Hematopoietic multipotent progenitor cell (in vitro differentiated cells): ENCODE data around the gene BEX3. TPM values are rescaled to one million over a fixed set of nuclear protein-coding genes. Genes with fewer than 3 reads are reported as not detected.
"Not testable (repeated sequence)": the region's sequence is repeated elsewhere in the genome, so short reads cannot be mapped to it uniquely, and the experiment has no call there.

Experiments
- DNase-seq, 3 donors: peaks; one replicate each; pipeline ENCODE4 v3.0.0-alpha.2; 2011 to 2015; ENCODE audit warnings: low read depth in 2 of 3, low spot score in 2 of 3
- total RNA-seq: library from RNA; depleted of rRNA; stranded (reverse); fragments of >200 nt; gene quantifications from one replicate; pipeline ENCODE4 v1.2.3, GENCODE V29; 2012

Gene BEX3
- total RNA-seq, 1 donor = 61.1 TPM

- DNase-seq = no peak
Observed at GRCh38 chrX:103378990-103379389, 2.7 kb downstream of the BEX3 start.

- DNase-seq = peak in 1 of 3 donors; percentile 9
Observed at GRCh38 chrX:103382877-103383276, 6.5 kb downstream of the BEX3 start.

- DNase-seq = no peak
Observed at GRCh38 chrX:103384672-103385071, 8.3 kb downstream of the BEX3 start.

GRCh38 chrX:103385283-103385830 is 9.0 kb downstream of the BEX3 start:
- DNase-seq = not testable (repeated sequence)

DNA sequence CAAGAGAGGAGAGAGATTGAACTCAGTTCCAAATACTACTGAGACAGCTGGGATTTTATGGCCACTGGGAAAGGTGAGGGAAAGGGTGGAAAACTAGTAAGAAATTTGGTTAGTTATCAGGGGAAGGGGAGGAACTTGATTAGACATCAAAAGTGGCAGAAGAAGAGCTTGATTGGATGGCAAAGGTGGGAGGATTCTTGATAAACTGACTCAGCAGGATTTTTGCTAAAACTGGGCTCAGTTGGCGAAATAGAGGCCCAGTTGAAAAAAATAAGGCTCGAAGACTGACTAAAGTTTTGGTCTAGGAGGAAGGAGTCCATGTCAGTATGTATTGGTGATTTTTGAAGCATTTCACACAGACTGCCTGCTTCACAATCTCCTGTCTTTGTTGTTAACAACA is 10.0 kb downstream of the BEX3 start:
- no peak for DNase-seq

GRCh38 chrX:103393487-103393886 is 17.1 kb downstream of the BEX3 start:
- DNase-seq = no peak

DNA sequence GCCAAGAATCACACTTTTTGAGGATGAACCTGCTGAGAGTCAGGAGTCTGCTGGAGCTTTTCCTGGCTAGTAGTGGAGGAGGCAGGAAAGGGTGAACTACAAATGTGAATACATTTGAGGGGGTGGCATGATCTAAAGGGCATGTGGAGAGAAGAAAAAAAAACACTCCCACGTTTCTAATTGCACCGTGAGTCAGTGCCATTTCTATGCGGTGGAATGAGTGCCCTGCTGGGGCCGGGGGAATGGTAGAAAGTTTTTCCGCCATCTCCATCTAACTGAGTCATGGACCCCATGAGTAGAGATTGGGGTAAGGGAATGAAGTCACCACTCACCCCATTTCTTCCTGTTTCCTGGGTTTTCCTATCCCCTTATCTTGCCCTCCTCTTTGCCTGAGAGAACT is 19.8 kb downstream of the BEX3 start:
- DNase-seq = no peak

- no peak for DNase-seq
Observed at GRCh38 chrX:103396660-103397059, 20.3 kb downstream of the BEX3 start.

DNA sequence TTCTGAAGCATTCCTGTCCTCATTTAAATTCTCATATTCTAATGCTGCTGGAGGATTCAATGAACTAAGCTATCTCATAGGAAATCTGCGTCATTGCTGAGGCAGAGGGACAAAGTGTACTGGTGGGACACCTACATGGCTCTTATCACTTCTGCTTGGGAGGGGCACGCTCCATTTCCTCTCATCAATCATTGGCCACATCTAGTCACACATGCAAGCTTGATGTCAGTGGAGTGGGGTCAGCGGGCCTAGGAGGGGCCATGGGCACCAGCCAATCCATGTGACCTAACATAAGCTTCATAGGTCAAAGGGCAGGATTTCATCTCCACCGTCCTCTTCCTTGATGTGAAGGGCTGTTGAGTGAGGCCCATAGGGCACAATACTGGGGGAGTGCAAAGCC is 21.4 kb downstream of the BEX3 start:
- DNase-seq = no peak

- peak in 1 of 3 donors; percentile 3 for DNase-seq
Observed at GRCh38 chrX:103398421-103398864, 22.1 kb downstream of the BEX3 start.

GRCh38 chrX:103399744-103400143 is 23.4 kb downstream of the BEX3 start:
- no peak for DNase-seq

- no peak for DNase-seq
Observed at GRCh38 chrX:103400931-103401330, 24.6 kb downstream of the BEX3 start.

DNA sequence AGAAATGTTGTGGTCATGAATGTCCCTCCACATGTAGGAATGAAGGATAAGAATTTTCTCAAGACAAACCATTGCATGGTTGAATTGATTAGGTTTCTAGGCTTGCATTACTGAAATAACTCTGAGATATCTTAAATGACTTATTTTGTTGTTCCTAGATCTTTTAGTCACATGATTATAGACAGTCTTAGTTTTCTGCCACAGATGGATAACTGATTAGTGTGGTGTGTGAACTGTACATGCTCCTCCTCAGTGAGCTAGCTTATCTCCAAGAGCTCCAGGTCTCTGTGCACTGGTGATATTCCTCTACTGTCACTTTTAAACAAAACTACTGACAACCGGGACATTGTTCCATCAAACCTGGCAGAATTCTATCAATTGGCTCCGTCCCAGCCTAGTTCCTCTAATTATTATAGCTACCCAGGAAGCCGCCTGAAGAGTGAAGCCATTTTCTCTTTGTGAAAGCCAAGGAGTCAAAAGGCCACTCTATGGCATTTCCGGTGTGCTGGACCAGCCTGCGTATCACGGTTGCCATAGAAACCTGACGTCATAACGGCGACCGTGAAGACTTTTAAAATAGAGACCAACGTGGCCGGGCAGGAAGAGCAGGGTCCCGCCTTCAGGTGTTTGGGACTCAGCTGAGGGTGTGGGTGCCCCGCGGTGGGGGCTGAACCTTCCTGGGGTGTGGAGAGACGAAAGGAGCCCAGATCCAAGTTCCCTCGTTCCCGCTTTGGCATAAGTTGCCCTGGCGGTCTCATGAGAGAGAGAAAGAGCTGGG is 28.1 kb downstream of the BEX3 start:
- peak in 2 of 3 donors; percentile 62 to 71 for DNase-seq

DNA sequence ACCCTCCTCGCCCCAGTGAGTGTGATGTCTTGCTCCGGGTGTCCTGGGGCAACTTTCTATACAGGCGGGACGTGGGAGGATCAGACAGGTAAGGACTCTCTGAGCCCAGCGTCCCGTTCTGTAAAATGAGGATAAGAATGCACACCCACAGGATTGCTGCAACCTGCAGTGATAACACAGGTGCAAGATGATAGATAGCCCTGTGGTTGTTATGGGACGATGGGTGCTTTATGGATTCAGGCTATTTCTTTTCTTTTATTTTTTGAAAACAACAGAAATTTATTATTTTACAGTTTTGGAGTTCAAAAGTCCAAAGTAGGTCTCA is 28.6 kb downstream of the BEX3 start:
- no peak for DNase-seq

DNA sequence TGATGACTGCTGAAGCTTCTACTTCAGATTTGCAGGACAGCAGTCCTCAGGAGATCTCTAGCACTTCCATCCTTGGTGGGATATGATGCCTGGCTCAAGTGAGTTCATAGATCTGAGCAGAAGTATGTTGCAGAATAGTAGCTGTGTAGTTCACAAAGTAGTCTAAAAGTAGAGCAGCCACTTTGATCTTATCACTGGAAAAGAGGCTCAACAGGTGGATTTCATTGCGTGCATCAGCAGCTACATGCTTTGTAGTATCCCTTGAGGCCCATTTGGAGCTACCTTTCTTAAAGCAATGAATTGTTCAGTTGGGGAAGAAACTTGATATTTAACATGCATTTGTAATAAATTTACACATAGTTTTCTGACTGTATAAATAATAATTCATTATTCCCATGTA is 29.9 kb downstream of the BEX3 start:
- DNase-seq = no peak

DNA sequence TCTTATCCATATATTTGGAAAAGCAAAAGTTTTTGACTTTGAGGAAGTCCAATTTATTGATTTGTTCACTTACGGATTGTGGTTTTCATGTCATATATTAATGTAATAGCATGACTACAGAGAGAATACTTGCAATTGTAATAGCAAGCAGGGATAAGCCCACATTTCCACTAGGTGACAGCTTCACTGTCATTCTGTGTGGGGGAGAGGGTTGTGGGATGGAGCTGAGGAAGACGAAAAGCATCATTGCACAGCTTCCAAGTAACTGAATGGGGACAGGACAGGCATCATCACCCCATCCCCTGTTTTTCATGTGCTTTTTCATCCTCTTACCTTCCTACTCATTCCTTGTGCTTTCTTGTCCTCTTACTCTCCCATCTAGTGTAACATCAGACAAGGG is 31.4 kb downstream of the BEX3 start:
- DNase-seq = no peak

GRCh38 chrX:103411721-103412120 is 35.4 kb downstream of the BEX3 start:
- not testable (repeated sequence) for DNase-seq

DNA sequence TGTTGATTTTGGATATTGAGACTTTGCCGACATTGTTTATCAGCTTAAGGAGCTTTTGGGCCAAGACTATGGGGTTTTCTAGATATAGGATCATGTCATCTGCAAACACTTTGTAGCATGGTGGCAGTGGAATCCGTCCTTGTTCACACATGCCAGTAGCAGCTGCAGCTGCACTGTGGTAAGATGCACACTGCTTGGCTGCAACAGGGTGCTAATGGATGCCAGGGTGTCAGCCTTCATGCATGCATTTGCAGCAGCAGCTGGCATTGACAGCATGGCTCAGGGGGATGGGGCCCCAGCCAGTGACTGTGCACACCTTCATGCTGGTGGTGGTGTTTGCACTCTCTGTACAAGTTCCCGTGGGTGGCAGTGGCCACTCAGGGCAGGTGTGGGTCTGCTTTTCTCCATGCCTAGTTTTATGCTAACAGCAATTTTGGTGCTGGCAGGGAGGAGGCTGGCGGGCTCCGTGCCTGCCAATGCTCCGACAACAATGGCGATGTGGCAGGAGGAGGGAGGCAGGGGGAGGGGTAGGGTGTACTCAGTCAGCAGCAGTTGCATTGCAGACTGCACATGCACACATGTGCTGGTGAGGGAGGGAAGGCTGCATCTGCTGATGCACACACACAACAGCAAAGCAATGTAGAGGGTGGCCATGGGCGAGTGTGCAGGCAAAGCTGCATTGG is 37.5 kb downstream of the BEX3 start:
- no peak for DNase-seq

GRCh38 chrX:103414561-103414960 is 38.2 kb downstream of the BEX3 start:
- DNase-seq = no peak

DNA sequence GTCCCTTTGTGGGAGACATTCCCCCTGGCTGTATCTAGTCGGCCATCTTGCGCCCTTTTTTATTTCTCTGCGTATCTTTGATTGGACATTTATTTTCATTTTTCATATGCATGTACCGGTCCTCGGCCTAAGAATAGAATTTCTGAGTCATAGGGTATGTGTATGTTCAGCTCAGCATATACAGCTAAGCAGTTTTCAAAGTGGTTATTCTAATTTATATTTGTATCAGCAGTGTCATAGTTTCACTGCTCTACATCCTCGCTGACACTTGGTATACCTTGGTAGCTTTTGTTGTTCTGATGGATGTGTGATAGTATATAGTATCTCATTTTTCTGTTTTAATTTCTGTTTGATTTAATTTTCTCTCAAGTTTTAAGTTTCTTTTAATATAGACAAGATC is 38.7 kb downstream of the BEX3 start:
- DNase-seq = no peak

DNA sequence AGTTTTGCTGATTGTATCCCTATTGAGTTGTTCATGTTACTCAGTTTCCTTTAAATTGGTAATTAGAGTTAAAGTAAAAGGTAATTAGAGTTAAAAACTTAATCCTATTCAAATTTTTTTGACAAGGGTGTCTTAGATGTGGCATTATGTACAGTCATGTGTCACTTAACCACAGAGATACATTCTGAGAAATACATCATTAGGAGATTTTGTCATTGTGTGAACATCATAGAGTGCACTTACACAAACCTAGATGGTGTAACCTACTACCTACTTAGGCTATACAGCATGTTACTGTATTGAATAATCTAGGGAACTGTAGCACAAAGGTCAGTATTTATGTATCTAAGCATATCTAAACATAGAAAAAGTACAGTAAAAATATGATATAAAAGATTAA is 39.2 kb downstream of the BEX3 start:
- no peak for DNase-seq

DNA sequence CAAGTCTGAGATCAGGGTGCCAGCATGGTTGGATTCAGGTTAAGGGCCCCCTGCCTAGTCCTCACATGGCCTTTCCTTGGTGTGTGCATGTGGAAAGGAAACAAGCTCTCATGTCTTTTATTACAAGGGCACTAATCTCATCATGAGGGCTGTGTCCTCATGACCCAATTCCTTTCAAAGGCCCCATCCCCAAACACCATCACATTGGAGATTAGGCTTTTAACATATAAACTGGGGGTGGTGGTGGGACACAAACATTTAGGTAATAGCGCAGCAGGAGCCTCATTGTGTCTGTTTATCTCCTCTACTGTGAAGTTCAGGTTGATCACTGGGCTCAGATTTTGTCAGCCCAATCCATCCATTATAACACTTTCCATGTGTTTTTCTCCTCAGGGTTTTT is 41.0 kb downstream of the BEX3 start:
- DNase-seq = no peak
